GM21737 (cell line): ENCODE measurements around the gene EEF1AKMT3.

Source experiments
- ATAC-seq: cut with Tn5 transposase; IDR thresholded peaks from one replicate; pipeline ENCODE4 v1.9.1; 2021; ENCODE audit warnings: mild to moderate bottlenecking, moderate library complexity; ENCODE audit not compliant: unreplicated experiment

Gene EEF1AKMT3

GRCh38 chr12:57750561-57751431 lies 21.6 kb upstream of the EEF1AKMT3 start:
- no peak for ATAC-seq

GRCh38 chr12:57751432-57751787 lies 21.0 kb upstream of the EEF1AKMT3 start:
- ATAC-seq: no peak

GRCh38 chr12:57751788-57752667 lies 20.4 kb upstream of the EEF1AKMT3 start, which contains the start of gene CDK4:
CDK4 (minus strand) TSS chr12:57752310; CDS start chr12:57751717, 593 bp downstream.
- peak; percentile 61 for ATAC-seq

- no peak for ATAC-seq
These were observed 19.8 kb upstream of the EEF1AKMT3 start for GRCh38 chr12:57752668-57753000.

DNA sequence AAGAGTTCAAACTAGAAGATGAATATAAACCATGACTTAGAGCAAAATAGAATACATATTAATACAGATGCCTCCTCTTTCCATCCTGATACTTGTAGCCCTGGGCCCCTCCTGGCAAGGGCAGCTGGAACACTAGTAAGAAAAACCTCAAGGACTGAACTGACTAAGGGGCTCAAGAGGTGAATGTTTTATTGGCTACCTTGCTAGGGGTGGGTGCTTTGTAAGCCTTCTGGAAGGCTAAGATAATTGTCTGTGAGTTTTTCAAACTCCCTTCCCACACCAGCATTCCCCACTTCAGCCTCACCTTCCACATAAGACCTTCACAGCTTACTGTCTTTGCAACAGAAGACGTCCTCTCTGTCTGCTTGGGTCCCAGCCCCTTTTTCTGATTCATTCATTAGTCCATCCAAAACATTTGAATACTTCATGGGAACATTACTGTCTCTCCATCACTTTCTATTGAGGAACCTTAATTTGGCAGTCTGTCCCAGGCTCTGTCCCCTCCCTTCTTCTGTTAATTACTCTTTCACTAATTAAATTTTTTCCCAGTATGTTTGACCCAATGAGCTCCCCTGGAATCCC lies 18.6 kb upstream of the EEF1AKMT3 start:
- ATAC-seq: no peak

DNA sequence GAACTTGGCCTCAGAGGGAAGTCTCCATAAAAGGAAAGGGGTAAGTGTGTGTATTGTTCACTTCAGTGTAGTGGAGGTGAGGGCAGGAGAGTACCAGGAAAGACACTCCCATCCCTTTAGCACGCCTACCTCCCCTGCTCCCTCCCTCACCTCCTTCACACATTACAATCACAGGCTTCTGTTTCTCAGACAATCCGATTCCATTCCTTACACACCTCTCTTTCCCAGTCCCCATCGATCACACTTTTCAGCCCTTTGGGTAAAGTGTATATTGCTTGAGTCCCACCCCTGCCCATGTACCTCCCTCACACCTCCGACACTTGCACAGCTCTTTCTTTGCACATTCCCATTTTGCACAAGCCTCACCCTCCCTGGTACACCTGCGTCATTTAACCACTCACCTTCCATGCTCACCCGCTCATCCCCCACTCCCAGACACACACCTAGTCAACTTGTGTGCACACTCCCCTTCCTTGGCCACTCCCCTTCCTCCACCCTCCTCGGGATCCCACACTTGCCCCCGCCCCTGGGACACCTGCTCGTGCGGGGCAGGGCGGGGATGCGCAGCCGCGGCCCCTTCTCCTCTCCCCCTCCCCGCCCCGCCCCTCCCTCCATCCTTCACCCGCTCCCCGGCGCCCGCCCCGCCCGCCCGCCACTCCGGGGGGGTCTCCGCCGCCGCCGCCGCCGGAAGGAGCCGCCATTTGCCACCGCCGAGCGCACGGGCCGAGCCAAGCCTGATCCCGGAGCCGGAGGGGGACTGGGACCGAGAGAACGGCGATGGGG lies 17.8 kb upstream of the EEF1AKMT3 start, which contains the start of gene MARCHF9:
Gene MARCHF9, plus strand, starts transcription at position 693 of the 783 bp plus-strand sequence. CDS start 426 bp downstream, outside the sequence.
- peak; percentile 34 for ATAC-seq

- ATAC-seq: no peak
These were observed 17.3 kb upstream of the EEF1AKMT3 start for GRCh38 chr12:57755194-57755453.

GRCh38 chr12:57755454-57756372 lies 16.7 kb upstream of the EEF1AKMT3 start:
- ATAC-seq: no peak

- no peak for ATAC-seq
These were observed 15.7 kb upstream of the EEF1AKMT3 start for GRCh38 chr12:57756406-57757341.

- no peak for ATAC-seq
These were observed 14.6 kb upstream of the EEF1AKMT3 start for GRCh38 chr12:57757771-57758170.

DNA sequence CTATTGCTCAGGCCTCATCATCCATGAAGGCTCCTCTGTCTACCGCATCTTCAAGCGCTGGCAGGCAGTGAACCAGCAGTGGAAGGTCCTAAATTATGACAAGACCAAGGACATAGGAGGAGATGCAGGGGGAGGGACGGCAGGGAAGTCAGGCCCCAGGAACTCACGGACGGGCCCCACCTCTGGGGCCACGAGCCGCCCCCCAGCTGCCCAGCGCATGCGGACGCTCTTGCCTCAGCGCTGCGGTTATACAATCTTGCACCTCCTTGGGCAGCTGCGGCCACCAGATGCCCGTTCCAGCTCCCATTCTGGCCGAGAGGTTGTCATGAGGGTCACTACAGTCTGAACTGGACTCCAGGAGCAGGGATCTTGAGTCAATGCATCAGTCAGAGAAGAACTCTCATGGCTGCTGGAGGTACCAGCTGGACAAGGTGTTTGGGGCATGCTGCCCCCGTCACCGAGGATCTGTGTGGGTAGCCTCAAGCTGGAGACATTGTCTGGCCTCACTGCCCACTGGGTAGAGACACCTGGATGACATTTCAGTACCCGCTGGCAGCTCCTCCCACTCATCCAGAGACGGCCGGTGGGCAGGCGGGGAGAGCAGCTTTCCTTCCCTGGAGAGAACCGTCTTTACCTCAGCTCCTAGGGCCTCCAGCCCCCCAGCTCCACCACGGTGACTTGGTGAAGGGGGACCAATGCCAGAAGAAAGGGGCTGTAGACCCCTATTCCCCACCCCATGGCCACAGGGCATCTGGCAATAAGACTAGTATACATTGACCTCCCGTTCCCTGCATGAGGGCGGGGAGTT lies 13.7 kb upstream of the EEF1AKMT3 start:
- ATAC-seq: no peak

- no peak for ATAC-seq
These were observed 12.9 kb upstream of the EEF1AKMT3 start for GRCh38 chr12:57759360-57759980.

- no peak for ATAC-seq
These were observed 11.9 kb upstream of the EEF1AKMT3 start for GRCh38 chr12:57760347-57760982.

- no peak for ATAC-seq
These were observed 10.9 kb upstream of the EEF1AKMT3 start for GRCh38 chr12:57761391-57761998.

GRCh38 chr12:57762463-57762862 lies 10.0 kb upstream of the EEF1AKMT3 start:
- ATAC-seq: no peak

DNA sequence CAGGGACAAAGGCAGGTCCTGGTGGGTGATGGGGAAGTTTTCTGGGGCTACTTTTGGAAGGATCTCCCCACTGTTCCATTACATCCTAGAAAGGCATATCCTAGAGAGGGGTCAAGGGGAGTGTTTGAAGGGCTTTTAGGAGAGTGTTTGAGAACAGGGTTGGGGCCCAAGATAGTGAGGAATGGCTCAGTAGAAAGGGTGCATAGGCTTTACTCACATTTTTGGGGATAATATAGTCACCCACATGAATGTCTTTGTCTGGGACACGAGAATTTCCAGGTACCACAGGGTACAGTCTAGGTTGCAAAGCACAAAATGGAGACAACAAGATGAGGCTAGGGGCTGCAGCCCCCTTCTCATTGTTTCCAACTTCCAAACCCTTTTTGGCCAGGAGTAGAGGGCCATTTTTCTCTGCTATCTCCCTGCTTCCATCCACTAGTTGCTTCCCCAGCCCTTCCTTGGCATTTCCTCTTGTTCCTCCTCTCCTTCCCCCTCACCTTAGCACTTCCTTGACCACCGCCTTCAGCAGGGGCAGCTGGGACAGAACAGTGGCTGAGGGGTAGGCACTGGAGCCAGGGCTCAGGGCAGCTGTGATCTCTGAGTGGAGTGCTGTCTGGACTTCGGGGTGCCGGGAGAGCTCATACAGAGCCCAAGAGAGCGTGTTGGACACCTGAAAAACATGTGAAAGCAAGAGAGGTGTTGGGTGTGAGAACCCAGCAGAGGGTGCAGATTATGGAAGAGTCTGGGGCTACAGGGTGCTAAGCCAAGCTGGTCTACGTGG lies 8.3 kb upstream of the EEF1AKMT3 start:
- ATAC-seq: no peak
